HG03457 (cell line): ENCODE measurements around the gene LILRB4.
"Not testable (repeated sequence)": the region's sequence is repeated elsewhere in the genome, so short reads cannot be mapped to it uniquely, and the experiment has no call there.

Source experiments
- ATAC-seq: cut with Tn5 transposase; IDR thresholded peaks from one replicate; pipeline ENCODE4 v1.9.1; 2021; ENCODE audit warnings: moderate number of reproducible peaks; ENCODE audit not compliant: unreplicated experiment

The LILRB4 gene

DNA sequence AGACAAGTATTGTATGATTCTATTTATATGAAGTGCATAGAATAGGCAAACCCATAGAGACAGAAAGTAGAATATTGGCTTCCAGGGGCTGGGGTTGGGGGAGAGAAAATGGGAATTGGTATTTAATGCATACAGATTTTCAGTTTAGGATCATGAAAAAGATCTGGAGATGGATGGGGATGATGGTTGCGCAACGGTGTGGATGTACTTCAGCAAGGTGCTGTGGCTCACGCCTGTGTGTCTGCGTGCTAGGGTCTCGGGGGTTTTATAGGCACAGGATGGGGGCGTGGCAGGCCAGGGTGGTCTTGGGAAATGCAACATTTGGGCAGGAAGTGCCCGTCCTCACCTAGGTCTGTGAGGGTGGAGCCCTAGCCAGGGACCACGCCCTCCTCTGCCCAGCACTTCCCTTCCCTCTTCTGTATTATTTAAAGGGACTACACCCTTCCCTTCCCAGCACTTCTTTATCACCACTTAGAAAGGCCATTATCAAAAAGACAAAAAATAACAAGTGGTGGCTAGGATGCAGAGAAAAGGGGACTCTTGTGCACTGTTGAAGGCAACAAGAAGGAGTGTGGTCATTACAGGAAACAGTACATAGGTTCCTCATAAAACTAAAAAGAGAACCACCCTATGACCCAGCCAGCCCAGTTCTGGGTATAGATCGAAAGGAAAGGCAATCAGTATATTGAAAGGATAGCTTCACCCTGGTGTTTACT is 29.0 kb downstream of the LILRB4 start:
- no peak for ATAC-seq

DNA sequence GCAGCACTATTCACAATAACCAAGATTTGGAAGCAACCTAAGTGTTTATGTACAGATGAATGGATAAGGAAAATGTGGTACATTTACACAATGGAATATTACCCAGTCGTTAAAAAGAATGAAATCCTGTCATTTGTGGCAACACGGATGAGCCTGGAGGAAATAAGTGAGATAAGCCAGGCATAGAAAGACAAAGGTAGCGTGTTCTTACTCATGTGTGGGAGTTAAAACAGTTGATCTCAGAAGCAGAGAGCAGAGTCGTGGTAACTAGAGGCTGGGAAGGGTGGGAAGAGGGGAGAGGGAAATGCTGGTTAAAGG is 29.5 kb downstream of the LILRB4 start:
- ATAC-seq = no peak

DNA sequence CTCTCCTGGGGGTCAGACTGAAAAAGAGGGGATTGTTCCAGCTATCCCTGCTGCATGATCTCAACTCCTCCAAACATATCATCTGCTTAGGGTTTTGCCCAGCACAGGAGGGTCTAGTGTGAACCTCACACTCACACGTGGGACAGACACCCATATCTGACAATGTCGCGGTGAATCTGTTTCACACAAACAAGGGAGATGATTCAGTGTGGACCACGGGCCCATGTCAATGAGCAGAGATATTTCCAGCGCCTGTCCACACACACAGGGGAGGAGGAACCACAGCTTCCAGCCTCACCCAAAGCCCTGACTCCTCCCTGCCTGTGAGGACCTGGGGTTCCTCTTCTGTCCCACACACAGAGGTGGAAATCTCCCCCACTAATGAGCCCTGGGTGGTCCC is 31.9 kb downstream of the LILRB4 start:
- ATAC-seq = no peak

DNA sequence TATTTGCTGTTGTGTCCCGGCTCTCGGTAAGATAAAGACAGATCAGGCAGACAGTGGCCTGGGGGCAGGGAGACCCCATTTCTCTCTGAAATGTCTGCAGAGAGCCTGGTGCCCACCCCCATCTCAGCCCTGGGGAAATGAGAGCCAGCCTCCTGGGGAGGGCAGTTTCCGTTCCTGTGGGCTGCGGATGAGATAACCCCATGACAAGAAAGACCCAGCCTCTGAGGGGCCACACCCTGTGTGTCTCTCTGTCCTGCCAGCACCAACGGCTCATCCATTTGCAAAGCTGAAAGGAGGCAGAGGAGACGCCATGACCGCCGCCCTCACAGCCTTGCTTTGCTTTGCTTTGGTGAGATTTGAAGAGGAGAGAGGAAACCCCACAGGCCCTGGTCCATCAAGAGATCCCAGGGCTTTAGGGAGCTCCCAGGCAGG is 33.3 kb downstream of the LILRB4 start:
- no peak for ATAC-seq

DNA sequence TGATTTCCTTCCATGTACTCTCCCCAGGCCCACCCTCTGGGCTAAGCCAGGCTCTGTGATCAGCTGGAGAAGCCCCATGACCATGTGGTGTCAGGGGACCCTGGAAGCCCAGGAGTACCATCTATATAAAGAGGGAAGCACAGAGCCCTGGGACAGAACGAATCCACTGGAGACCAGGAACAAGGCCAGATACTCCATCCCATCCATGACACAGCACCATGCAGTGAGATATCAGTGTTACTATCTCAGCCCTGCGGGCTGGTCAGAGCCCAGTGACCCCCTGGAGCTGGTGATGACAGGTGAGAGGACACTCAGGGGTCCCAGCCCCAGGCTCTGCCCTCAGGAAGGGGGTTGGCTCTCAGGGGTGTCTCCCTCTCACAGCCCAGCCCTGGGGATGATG is 34.0 kb downstream of the LILRB4 start:
- no peak for ATAC-seq

DNA sequence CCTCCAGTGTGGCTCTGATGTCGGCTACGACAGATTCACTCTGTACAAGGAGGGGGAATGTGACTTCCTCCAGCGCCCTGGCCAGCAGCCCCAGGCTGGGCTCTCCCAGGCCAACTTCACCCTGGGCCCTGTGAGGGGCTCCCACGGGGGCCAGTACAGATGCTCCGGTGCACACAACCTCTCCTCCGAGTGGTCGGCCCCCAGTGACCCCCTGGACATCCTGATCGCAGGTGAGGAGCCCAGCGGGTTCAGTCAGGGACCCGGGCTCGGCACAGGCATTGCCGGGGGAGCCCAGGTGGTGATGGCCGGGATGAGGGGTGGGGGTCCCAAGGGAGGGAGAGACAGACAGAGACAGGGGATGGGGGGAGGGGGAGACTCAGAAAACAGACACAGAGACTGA is 34.9 kb downstream of the LILRB4 start:
- not testable (repeated sequence) for ATAC-seq

DNA sequence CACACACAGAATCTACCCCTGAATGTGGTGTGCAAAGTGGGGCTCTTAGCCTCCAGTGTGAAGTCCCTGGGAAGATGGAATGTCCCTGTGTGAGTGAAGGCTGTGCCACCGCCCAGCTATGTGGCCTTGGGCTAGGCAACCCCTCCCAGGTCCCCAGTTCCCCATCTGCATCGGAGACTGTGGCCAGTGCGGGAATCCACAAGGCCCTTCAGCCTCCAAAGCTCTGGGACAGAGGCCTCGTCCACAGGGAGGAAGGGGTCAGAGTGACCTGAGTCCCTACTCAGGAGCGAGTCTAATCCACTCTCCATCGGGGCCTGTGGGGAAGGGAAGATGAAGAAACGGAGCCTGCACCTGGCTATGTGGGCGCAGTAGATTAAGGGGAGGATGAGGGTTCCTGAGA is 42.1 kb downstream of the LILRB4 start:
- ATAC-seq = no peak

DNA sequence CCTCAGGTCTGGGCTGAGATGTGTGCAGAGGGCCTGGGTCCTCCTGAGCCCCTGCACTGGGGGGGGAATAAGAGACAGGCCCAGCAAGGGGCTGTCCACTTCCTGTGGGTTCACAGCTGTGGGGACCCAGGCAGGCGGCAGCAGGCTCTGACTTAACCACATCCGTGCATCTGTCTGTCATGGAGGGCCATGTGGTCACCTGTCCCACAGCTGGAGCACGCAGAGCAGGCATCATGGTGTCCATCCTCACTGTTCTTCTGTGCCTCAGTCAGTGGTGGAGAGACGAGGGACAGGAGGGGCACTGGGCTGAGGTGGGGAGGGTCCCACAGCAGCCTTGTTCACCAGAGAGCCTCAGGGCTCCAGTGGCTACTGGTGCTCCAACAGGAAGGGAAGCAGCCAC is 45.2 kb downstream of the LILRB4 start:
- ATAC-seq = no peak

DNA sequence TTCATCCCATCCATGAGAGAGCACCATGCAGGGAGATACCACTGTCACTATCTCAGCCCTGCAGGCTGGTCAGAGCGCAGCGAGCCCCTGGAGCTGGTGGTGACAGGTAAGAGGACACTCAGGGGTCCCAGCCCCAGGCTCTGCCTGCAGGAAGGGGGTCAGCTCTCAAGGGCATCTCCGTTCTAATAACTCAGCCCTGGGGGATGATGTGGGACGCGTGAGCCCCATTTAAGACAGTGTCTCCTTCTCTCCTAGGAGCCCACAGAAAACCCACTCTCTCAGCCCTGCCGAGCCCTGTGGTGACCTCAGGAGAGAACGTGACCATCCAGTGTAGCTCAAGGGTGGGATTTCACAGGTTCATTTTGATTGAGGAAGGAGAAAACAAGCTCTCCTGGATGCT is 46.0 kb downstream of the LILRB4 start:
- ATAC-seq = no peak

DNA sequence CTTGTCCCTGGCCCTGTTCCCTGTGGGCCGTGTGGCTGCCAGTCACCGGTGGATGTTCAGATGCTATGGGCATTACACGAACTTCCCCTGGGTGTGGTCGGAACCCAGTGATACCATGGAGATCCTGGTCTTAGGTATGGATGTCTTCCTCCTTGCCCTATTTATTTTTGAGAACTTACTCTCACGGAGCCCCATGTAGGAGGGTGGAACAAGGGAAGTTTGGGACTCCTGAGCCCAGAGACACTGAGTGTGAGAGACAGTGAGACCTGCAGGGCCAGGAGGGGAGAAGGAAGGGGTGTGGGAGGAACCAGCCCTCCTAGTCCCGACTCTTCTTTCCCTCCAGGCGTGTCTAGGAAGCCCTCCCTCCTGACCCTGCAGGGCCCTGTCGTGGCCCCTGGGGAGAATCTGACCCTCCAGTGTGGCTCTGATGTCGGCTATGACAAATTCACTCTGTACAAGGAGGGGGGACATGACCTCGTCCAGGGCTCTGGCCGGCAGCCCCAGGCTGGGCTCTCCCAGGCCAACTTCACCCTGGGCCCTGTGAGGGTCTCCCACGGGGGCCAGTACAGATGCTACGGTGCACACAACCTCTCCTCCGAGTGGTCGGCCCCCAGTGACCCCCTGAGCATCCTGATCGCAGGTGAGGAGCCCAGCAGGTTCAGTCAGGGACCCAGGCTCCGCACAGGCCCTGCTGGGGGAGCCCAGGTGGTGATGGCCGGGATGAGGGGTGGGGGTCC is 46.6 kb downstream of the LILRB4 start:
- ATAC-seq = no peak

DNA sequence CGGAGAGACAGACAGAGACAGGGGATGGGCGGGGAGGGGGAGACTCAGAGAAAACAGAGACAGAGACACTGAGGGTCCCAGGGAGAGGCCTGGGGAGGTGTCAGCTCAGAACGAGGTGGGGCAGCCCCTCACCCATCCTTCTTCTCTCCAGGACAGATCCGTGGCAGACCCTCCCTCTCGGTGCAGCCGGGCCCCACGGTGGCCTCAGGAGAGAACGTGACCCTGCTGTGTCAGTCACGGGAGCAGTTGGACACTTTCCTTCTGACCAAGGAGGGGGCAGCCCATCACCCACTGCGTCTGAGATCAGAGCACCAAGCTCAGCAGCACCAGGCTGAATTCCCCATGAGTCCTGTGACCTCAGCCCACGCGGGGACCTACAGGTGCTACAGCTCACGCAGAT is 47.2 kb downstream of the LILRB4 start:
- not testable (repeated sequence) for ATAC-seq
